ENCODE results near the gene ADH6.
"Not testable (repeated sequence)": the region's sequence is repeated elsewhere in the genome, so short reads cannot be mapped to it uniquely, and the experiment has no call there.

ADH6 gene
- total RNA-seq, result 0 to 0.09 (median 0) reads per million in 4 experiments

DNA sequence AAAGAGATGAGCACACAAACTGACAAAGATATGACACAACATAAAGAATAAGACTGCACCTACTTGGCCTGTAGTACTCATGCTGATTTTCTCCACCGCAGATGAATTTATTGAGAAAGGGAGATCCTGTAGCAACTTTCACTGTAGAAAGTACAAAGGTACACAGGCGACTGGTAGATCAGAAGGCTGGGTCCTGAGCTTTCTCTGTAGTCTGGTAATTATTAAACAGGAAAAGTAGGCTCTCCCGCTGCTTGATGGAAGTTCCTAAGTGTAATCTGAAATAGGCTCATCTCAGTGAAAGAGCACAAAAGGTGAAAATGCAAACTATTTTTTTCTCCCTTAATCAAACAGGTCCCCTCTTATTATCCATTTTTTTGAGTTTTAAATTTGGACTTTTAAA lies at the start of gene ADH6:
Gene ADH6 (minus strand): TSS at position 175 of the 400 bp plus-strand sequence. CDS start 94 bp downstream, at position 81.
- no peak for DNase-seq

DNA sequence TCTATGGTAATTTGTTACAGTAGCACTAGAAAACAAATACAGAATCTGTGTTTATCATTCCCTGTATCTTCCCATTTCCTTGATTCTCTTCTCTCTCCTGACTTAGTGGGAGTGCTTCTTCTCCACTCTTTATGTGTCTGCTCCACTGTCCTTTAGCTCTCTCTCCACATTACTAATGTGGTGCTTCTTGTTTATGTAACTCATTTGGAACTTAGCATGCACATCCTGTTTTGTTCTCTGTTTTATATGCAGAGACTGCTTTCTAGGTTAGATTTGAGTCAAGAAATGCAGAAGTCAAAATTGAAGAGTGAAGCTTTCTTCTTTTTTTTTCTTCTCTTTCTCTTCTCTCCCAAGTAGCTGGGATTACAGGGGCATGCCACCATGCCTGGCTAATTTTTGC lies 45.9 kb upstream of the ADH6 start:
- DNase-seq, result no peak

DNA sequence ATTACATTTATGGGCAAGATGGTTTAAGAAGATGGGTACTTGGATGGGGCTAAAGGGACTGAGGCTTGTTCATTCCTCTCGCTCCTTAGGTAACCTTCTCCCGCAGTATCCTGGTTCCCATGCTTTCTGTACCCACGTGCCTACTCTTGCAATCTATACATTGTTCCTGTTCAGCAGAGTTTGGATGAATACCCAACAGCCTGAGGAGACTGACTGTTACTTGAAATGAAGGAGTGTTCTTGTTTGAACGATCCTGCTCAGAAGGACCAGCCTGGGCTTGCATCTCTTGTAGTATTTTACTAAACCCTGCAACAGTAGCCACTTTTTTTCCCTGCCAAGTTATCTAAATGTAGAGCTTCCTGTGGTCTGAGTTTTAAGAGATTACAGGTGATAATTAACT lies 33.7 kb upstream of the ADH6 start:
- no peak for DNase-seq

DNA sequence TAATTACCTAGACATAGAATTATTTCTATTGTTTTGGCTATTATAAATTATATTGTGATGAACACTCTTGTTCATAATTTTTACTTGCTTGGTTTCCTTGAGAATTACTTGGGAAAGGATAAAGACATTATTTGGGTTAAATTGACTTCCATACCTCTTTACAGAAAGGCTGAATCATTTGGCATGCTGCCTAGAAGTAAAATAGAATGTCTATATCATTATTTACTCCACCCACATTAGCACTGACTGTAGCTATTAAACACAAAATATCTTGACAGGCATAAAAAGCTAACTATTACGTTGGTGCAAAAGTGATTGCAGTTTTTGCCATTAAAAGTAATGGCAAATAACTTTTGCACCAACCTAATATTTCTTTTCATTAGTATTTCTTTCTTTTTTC lies 29.7 kb upstream of the ADH6 start:
- no peak for DNase-seq

DNA sequence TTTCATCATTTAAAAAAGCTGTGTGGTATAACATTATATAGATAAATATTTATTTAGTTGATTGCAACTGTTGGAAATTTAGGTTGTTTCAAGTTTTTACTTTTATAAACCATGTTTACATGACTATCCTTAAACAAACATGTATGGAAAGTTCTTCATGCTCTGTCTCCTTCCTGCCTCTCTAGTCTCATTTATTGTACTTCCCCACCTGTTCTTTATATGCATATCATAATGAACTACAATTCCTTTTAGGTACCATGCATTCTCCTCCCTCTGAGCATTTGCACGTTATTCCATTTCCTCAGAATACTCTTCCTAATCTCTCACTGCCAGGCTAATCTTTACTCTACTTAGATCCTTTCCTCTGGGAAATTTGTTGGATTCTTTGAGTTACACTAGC lies 16.9 kb upstream of the ADH6 start:
- DNase-seq, result no peak

DNA sequence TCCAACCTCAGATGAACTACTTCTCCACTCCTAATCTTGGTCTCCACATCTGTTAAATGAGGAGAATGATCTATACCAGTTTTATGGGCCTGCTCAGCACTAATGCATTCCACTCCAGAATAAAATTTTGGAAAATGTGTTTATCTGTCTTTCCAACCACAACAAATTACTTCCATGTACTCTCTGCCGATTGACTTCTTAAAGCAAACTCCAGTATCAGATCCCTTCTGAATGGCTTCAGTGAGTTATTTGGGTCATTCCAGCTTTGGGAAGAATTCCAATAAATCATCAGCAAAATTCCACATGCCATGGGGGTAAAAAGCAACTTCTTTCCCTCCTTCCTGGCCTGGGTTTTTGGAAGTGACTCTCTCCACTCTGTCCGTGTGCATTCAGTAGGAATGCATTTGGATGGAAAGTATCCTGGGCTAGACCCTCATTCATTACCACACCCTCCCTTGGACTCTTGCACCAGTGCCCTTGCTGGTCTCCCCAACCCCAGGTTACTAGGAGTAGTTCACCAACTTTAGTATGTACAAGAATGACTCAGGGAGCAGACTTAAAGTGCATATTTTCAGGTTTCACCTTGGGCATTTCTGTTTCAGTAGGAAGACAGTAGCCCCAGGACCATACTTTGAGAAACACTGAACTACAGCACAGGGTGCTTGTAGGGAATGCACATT lies 15.4 kb upstream of the ADH6 start:
- DNase-seq, result no peak

DNA sequence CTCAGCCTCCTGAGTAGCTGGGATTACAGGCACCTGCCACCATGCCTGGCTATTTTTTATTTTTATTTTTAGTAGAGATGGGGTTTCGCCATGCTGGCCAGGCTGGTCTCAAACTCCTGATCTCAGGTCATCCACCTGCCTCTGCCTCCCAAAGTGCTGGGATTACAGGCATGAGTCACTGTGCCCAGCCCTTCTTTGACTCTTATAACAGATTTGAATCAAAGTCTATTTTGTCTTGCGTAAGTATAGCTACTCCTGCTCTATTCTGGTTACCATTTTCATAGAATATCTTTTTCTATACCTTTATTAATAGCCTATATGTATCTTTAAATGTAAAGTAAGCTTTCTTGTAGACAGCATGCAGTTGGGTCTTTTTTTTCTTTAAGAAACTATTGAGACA lies 14.4 kb upstream of the ADH6 start:
- DNase-seq, result not testable (repeated sequence)

DNA sequence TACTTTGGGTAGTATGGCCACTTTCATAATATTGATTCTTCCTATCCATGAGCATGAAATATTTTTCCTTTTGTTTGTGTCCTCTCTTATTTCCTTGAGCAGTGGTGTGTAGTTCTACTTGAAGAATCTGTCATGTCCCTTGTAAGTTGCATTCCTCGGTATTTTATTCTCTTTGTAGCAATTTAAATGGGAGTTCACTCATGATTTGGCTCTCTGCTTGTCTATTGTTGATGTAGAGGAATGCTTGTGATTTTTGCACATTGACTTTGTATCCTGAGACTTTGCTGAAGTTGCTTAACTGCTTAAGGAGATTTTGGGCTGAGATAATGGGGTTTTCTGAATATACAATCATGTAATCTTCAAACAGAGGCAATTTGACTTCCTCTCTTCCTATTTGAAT lies 9.7 kb upstream of the ADH6 start:
- not testable (repeated sequence) for DNase-seq

DNA sequence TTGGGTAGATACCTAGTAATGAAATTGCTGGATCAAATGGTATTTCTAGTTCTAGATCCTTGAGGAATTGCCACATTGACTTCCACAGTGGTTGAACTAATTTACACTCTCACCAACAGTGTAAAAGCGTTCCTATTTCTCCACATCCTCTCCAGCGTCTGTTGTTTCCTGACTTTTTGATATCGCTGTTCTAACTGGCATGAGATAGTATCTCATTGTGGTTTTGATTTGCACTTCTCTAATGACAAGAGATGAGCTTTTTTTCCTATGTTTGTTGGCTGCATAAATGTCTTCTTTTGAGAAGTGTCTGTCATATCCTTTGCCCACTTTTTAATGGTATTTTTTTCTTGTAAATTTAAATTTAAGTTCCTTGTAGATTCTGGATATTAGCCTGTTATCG lies 8.6 kb upstream of the ADH6 start:
- DNase-seq, result not testable (repeated sequence)

DNA sequence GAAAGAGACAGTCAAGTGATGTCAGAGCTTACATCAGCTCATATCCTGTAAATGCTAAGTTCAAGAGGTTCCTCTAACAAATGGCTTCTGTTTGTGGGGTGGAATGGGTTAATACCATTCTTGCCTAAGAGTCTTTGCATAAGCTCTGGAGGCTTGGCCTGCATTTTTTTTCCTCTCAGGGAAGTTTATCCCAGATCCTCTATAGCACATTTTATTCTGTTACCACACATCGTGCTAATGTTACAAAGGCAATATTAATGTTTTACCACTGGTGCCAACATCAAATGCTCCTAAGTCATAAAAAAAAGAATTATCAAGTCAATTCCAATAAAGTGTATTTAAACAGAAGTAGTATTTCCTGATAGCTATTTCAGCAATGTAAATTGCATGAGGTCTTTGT lies 2.9 kb upstream of the ADH6 start:
- no peak for DNase-seq

DNA sequence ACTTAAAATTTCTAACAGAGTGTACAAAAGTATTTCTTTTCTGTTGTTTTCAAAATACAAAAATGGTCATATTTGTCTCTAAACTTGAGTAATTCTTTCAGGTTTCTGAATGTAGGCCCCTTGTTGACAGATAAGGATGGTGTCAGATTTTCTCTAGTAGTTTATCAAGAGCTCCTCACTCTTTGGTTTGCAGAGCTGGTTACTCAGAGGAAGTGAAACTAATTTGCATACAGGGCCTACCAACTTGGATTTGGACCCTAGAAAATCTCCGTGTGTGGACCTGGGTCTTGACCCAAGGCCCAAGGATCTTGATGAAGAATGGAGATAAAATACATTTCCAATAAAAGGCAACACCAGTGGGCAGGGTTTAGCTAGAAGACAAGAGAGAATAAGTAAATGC lies 433 bp upstream of the ADH6 start:
- no peak for DNase-seq

DNA sequence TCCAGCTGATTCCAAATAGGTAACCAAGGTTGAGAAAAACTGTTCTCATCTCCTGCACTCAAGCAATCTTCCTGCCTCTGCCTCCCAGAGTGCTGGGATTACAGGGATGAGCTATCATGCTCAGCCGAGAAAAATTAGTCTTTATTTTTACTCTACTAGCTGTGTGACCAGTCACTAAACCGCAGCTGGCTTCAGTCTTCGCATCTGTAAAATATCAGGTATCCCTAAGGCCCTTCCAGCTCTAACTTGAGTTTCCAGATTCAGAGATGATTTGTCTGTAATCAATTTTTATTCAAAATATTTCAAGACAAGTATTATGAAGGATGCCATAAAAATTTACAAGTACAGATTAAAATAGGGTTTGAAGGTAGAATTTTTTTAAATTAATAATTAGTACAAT lies 3.5 kb downstream of the ADH6 start:
- DNase-seq, result no peak

DNA sequence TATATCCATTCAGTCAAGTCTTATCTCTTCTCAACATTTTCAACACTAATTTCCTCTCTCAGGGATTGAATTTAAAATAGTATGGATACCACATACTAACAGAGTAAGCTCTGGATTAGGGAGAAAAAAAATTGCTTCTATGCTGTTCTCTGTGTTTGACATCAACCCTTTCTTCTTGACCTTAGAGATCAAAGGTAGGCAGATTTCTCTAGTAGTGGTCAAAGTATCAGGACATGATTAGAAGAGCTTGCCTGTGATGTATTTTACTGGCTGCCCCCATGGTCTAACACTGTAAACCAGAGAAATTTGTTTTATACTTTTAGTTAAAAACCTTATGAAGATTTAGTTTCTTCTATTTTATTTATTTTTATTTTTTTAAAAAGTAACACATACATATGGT lies 8.3 kb downstream of the ADH6 start:
- DNase-seq, result no peak

DNA sequence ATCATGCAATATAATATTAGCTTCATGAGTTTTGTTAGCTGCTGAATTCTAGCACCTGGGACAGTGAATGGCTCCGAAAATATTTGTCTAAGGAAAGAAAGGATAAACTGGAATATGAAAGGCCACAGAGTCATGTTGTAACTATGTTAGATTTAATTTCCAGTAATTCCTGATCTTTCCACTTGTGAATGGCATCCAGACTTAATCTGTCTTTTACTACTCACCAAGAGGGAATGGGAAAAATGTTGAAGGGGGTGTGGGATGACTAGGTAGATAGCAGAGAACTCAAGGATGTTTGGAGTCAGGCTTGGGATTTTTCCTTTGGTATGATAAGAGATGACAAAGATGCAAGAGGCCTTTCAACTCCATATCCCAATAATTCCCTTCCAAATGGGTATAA lies 9.4 kb downstream of the ADH6 start:
- DNase-seq, result no peak

DNA sequence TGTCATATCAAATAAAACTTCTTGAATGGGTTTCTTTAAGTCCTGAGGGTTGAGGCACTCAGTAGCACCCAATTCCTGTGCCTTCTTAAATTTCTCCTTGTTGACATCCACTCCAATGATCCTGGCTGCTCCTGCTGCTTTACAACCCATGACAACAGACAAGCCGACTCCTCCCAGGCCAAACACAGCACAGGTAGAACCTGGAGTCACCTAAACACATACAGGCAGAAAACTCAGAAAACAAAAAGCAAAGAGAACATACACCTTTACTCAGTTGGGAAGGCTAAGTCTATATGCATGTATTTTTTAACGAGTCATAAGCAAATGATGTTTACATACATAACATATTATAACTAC lies 10.3 kb downstream of the ADH6 start:
- no peak for DNase-seq

DNA sequence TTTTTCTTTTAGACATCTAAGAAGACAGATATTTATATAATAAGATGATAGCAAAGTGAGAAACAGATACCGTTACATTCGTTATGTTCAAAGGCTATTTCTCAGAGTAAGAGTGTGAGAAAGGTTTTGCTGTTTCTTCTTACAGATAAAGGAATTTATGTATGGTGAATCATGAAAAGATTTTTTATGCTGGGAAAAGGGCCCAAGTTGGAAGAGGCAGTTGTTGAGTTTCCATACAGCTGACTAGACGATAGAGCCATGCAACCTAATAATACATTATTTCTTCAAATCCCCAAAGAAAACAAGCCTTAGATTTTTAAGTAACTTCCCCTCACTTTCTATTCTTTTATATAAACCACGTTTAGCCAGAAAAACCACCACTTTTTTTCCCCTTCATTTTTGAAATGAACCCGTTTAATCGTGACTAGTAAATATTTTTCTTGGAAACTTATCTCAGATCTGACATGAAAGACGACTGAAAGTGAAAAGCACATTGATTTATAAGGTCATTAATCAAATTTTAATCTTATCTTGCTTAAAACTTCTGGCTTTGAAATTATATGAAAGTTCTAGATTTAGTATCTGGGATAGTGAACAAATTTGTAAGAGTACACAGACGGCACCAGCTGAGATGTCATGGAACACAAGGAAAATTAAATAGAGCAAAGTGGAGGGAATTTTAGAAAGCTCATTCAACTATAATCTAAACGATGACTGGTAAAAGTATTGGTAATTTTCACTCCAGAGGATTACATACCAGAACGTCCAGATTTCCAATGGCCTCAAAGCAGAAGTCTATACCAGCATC lies 10.9 kb downstream of the ADH6 start:
- no peak for DNase-seq

DNA sequence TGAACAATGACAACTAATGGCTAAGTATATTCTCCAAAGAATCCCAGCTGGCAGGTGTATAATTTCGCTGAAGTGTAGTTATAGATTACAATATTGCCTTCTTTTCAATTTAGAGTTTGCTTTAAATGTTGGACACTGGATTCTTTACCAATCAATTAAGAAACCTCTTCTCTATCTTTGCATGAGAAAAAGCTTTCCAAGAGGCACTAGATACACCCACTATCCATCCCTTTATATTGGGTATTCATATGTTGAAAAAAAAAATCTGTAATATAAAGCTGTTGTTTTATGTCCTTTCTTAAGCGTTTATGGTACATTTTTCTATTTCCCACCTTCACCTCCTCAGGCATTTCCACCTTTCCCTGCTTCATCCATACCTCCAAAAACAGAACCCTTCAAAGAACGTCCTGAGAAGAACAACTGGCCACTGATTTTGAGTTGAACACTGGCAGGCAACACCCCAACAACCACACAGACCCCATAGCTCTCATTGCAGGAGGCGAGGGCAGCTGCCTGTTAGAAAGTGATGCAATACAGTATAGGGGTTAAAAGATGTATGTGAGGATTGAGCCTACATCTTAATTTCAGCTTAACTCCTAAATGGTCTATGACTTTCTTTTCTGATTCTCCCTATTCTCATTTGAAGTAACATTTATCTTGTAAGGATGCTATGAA lies 11.8 kb downstream of the ADH6 start:
- no peak for DNase-seq

DNA sequence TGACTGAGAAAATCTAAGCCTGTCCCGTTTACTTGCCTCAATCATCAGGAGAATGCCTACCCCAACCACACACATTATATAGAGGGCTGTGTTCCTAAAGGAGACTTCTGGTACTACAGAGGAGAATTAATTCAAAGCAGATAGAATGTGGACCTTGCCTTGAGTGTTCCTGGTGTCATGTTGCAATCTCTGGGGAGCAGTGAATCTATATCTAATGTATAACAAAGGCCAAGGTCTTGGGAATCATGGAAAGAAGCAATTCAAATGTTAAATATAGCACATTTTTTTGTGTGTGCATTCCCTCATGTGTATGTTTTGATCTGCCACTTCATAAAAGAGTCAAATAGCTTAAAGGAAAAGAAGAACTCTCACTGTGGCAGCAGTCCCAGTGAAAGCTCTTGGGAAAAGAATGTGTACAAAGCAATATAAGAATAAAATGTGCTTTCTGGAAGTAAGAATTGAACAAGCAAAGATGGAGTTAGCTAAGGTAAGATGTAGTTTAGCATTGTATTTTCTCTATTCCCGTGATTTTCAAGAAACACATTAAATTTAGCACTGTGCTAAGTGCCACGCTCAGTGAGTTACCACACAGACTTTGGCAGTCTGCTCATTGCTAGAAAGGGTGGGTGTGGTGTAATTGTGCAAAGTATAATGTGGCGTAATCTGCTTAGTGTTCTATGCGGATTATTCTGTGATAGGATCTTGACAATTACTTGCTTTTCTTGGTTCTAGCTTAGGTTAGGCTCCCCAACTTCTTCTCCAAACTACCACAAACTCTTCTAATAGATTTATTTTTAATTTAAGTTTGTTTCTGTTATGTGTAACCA lies 13.7 kb downstream of the ADH6 start:
- no peak for DNase-seq

DNA sequence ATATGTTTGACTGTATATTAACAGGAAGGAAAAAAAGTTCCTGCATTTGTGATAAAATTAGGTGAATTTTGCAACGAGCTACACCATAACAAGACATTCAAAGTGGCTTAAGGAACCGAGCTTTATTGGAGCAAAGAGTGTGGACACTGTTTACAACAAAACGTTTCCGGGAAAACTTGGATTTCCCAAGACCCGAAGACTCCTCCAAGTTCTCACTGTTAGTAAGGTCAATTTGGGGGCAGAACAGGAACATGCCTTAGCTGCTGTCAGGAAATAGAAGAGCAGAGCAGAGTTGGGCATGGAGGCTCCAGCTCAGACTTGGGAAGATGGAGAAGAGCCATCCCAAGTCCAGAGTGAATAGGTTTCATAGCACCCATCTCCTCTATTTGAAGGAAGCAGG lies 16.5 kb downstream of the ADH6 start:
- DNase-seq, result no peak

DNA sequence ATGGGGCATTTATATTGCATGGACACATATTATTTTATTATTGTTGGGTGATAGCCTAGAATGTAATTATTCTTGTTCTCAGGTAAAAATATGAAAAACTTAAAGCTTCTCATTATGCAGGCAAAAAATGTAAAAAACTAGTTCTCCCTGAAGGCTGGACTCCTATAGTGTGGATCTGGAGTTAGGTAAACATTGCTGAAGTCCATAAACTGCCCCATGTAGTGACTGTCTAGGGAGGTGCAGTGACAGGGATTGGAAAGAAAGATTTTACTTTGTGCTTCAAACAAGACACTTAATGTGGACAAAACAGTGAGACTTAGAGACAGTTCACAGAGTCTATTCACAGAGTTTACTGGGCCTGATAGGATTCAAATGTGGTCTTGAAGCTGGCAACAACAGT lies 17.0 kb downstream of the ADH6 start:
- DNase-seq, result no peak

DNA sequence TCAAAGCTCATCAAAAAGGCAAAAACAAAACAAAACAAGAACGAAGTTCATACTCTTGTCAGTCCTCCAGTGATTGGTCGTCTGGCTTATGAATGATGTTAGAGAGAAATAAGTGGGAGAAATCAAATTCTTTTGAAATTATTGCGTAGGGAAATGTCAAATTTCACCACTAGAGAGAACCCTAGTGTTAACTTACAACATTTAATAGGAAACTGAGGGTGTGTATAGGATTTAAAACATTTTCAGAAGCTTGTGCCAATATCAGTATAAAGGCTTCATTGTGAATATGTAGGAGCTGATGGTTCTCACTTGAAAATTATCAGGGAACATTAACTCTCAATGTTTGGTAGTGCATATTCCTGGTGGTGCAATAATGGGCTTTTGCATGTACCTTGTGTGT lies 17.4 kb downstream of the ADH6 start:
- no peak for DNase-seq

DNA sequence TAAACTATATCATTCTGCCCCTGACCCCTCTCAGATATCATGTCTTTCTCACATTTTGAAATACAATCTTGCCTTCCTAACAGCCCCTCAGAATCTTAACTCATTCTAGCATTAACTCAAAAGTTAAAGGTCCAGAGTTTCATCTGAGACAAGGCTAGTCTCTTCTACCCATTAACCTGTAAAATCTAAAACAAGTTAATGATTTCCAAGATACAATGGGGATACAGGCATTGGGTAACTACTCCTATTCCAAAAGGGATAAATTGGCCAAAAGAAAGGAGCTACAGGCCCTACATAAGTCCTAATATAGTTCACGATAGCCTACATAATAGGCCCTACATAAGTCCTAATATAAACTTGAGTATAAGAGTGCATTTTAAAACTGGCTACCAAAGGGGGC lies 18.9 kb downstream of the ADH6 start:
- no peak for DNase-seq

DNA sequence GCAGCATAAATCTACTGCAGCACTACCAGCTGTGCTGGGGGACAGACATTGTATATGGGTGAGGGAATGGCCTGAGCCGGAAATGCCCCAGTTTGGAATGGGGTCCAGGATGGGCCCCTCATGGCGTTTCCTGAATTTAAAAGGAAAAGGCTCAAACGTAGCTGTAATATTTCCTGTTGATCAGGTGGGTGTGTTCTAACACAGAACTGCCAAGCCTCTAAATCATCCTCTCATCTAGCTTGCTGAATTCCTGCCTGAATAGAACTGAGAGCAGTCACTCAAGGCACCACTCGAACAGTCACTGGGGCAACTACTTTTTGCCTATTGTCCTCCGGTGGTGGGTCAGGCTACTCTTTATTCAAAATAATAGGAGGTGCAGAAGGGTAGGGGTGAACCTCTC lies 28.7 kb downstream of the ADH6 start:
- DNase-seq, result no peak
